HG02870 (cell line): Measurements from ENCODE around the gene KCNIP3.

Experiments
- ATAC-seq: cut with Tn5 transposase; IDR thresholded peaks from one replicate; pipeline ENCODE4 v1.9.1; 2021; ENCODE audit warnings: mild to moderate bottlenecking, moderate library complexity; ENCODE audit not compliant: unreplicated experiment

The KCNIP3 gene

DNA sequence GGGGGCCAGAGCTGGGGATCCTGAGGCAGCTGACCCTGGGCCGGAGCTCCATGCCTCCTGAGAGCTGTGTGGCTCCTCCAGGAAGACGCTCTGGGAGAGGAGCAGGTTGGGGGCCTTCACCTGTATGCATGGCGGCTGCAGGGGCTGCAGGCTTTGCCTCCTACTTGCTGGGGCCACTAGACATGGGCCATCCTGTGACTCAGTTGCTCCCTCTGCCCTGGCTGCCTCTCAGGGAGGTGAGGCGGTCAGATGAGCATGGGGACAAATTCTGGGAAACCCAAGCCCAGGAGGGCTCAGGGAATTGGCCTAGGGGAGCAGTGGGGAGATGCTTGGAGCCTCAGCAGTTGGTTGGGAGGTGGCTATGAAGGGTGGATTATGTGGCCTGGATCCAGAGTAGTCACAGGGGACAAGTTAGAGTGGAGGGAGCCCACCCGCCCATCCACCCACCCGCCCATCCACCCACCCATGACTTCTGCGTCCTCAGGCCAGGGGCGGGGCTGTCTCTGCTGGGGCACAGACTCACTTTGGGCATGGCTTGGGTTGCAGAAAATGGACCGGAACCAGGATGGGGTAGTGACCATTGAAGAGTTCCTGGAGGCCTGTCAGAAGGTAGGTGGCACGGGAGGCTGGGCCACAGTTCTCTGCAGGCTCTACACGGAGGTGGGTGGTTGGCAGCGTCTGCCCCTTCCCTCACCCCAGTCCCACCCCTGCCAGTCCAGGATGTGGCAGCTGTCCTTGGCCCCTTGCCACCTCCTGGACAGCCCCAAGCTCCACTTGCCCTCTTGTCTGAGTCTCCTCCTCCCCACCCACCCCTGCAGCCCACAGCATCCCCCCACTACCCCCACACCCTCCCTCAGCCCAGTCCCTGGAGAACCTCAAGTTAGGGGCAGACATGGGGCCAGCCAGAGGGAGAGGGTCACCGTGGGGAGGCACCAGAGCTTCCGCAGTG, 85.8 kb downstream of the KCNIP3 start:
- ATAC-seq = no peak

DNA sequence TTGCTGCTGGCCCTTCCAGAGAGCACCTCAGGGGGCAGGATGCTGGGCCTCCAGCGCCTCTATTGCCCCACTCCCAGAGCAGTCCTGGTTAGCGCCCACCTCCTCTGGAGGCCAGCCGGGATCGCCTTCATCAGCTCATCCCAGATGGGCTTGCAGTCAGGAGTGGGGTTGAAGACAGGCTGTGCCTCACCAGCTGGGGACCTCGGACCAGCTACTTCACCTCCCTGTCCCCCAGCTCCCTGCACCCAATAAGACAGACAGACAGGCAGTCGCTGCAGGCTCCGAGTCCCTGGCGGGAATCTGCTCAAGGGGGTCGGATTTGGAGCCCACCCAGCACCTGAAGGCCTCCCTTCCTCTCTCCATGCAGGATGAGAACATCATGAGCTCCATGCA, 86.5 kb downstream of the KCNIP3 start:
- no peak for ATAC-seq

DNA sequence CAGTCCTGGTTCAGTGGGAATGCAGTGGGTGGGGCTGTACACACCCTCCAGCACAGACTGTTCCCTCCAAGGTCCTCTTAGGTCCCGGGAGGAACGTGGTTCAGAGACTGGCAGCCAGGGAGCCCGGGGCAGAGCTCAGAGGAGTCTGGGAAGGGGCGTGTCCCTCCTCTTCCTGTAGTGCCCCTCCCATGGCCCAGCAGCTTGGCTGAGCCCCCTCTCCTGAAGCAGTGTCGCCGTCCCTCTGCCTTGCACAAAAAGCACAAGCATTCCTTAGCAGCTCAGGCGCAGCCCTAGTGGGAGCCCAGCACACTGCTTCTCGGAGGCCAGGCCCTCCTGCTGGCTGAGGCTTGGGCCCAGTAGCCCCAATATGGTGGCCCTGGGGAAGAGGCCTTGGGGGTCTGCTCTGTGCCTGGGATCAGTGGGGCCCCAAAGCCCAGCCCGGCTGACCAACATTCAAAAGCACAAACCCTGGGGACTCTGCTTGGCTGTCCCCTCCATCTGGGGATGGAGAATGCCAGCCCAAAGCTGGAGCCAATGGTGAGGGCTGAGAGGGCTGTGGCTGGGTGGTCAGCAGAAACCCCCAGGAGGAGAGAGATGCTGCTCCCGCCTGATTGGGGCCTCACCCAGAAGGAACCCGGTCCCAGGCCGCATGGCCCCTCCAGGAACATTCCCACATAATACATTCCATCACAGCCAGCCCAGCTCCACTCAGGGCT, 87.9 kb downstream of the KCNIP3 start:
- no peak for ATAC-seq

DNA sequence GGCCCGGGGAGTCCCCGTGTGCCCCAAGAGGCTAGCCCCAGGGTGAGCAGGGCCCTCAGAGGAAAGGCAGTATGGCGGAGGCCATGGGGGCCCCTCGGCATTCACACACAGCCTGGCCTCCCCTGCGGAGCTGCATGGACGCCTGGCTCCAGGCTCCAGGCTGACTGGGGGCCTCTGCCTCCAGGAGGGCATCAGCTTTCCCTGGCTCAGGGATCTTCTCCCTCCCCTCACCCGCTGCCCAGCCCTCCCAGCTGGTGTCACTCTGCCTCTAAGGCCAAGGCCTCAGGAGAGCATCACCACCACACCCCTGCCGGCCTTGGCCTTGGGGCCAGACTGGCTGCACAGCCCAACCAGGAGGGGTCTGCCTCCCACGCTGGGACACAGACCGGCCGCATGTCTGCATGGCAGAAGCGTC, 88.4 kb downstream of the KCNIP3 start:
- ATAC-seq = no peak

DNA sequence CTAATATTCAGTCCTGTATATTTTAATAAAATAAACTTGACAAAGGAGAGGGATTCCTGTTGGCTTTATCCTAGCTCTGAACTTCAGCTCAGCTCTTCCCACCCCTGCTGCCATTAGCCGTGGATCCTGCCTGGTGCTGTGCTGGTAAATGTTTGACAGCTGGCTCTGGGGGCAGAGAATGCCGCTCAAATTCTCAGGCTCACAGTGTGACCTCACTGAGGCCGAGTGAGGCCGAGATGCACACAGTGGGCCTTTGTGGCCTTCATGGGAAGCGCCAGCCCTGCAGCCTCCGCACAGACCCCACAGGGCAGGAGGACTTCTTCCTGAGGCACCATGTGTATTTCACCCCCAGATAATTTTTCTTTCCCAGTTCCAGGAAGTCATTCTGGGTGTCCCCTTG, 88.9 kb downstream of the KCNIP3 start:
- no peak for ATAC-seq

DNA sequence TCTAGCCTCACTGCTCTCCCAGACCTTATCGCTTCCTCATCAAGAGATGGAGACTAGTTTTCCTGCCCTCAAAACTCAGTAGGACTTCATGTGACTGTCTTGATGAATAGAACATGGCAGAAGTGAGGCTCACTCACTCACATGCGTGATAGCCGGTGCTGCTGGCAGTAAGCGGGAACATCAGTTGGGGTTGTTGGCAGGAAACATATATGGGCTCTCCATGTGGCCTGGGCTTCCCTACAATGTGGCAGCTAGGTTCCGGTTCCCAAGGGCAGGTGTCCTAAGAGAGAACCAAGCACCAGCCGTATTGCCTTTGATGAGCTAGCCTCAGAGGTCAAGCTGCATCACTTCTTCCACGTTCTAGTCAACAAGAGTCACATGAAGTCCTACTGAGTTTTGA, 90.2 kb downstream of the KCNIP3 start:
- no peak for ATAC-seq

DNA sequence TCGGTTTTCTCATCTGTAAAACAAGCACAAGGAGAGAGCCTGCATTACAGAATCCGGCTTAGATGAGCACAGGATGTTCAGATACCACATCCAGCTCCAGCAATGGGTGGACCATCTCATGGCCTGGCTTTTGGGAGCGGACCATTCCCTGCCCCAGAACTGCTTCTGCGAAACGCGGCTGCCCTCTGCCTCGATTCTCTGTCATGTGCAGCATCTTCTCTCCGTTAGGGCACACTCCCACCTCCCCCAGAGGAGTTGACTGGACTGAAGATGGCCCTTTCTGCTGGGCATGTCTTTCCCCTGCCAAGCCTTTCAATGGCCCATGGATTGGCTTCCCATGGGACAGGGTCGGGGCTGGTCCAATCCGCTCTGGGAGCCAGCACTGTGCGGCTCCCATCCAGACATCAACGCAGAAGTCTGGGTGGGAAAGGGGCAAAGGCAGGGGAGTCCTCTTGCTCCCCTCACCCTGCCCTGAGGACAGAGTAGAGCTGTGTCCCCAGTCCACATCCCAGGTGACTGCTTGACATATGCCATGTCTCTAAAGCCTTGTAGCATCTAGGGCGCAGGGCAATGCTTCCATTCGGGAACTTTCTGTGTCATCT, 91.0 kb downstream of the KCNIP3 start:
- no peak for ATAC-seq

DNA sequence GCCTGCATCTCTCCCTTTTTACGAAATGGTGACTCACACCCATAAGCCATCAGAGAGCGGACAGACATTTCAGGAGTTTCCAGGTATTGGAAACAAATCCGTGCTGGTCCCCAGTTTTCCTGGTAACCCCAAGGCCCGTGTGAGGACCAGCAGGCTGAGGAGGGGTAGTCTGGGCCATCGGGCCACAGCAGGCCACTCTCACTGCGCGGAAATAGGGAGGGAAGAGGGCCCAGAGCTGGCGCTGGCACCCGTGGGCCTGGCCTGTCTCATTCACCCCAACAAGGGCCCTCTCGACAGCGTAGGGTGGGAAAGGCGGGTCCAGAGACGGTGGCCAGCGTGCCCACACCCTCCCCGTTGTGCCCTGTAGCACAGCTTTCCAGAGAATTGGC, 91.7 kb downstream of the KCNIP3 start:
- no peak for ATAC-seq

DNA sequence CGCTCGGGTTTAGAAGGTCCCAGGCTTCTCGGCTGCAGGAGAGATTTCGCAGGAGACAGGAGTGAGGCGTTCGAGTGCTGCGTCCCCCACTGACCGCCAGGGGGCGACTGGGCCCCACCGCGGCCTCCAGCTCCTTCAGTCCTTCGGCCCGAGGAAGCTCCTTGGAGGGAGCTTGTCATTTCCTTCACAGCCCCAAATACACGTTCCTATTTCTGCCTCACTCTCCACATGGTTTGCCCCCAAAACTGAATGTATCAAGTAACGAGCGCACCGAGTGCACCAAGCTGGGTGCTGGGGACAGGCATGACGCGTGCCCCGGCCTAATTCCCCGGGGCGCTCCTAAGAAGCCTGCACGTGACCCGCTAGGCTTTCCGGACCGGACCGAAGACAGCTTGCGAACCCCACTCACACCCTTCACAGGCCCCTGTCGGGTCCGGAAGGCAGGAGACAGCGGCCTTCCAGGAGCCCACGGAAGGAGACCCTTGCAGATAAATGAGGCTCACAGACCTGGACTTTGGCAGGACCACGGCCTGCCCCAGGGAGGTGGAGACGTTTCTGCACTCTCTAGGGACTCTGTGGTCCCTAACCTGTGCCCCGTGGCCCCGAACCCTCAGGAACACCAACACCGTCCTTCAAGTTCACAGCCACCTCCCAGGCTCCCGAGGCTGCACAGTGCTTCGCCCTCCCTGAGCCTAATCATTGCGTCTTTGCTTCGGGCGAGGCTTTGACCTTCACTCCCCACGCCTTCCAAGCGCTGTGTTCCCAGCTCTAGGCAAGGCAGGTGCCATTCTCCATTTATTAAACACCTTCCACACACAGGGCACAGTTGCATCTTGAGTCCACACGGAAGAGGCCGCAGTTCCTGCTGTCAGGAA, 92.3 kb downstream of the KCNIP3 start:
- no peak for ATAC-seq

DNA sequence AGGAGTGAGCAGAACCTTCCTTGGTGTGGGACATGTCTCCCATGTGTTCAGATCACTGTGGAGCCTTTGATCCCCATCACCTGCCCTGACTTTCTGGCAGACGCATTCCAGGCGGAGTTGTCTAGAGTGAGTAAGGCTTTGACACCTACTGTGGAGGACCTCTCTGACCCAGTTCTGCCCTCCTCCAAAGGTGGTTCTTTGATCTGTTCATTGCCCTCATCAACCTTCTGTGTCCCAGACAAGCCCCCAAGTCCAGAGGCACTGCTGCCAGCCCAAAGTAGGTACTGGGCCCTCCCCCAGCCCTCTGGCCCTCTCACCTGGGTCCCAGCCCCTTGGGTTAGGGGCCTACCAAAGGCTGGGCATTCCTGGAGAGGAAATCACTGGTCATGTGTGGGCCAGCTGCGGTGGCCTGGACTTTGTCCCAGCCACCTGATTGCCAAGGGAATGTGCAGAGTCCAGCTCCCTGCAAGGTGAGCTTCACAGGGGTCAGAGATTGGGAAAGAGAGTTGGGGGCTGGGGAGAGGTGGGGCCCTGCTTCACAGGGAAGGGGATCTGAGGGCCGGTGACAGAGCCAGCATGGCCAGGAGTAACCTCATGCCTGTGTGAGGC, 93.2 kb downstream of the KCNIP3 start:
- ATAC-seq = no peak

DNA sequence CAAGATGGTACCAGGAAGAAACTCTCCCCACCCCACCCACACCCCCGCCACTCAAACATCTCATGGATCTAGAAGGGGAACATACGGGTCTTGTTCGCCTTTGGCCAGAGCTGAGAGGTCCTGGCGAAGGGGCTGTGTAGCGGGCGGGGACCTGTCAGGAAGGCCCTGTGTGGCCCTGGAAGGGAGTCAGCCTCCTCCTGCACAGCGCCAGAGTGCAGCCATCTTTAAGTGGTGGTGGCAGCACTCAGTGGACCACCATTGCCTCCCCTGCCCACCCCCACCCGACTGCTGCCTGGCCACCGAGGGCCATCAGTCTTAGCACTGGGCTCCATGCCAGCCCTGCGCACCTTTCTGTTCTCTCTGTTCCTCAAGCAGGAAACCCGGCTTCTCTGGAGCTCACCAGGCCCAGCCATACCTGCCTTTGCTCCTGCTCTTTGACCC, 93.8 kb downstream of the KCNIP3 start:
- no peak for ATAC-seq

DNA sequence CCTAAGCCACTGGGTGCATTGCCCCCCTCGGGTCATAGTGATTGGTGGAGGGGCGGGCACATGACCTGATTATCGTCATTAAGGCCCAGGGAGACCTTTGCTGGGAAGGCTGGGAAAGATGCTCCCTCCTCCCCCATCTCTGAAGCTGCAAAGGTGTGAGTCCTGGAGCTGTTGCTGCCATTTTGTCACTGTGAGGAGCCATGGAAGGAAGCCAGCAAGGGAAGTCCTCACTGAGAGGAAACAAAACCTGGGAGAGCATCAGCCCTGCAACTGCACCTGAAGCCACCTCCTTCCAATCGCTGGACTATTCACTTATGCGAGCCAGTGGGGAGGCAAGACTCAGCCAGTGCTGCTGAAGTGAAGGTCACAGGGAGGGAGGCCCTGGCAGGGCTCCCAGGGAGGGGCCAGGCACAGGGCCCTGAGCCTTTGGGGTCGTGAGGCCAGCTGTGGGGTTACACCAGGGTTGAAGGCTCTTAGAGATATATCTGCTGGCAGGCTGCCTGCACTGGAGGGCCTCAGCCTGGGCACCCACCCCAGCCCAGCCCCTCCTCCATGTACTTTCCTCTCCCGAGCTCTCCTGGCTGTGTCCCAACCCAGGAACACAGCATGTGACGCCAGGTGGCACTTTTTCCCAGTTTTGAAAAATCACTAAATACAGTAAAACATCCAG, 94.6 kb downstream of the KCNIP3 start:
- ATAC-seq = no peak

DNA sequence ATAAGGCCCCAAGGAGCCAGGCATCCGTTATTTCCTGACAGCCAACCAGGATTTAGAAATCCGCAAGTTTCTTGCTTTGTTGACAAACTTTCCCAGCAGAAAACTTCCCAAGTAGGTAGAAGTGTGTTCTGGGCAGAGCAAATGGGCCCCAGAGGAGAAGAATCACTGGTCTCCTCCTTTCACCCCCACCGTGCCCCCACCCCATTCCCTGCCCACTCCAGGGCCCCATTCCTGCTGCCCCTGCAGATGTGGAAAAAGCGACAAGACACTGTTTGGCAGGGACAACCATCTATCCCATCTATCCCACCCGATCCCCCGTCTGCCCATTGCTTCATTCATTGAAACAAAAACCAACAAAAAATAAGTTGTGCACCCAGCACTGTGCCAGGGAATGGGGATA, 95.2 kb downstream of the KCNIP3 start:
- ATAC-seq = no peak

DNA sequence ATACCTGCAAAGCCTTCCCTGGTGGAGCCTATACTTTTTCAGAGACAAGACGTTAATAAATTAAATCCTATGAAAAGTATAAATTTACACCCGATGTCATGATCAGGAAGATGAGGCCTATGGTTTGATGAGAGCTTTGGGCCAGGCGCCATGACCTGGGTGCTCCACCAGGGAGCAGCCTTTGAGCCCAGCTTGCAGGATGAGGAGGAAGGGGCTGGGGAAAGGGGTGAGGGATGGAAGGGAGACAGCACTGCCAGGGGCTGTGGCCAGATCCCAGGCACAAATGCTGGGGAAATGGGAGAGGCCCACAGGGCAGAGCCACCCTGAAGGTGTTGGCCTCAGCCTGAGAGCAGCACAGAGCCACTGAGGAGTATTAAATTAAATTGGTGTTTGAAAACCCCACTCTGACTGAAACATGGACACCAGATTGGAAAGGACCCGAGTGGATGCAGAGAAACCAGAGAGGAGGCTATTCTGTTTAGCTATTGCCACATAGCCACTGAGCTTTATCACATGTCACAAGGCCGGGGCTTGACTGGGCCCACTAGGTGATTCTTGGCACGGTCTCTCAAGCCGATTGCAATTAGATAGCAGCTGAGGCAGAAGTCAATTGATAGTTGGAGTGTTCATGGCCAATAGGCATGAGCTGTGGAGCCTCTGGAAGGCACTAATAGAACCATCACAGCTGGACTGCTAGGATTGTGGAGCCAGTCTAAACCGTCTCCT, 95.7 kb downstream of the KCNIP3 start:
- no peak for ATAC-seq

DNA sequence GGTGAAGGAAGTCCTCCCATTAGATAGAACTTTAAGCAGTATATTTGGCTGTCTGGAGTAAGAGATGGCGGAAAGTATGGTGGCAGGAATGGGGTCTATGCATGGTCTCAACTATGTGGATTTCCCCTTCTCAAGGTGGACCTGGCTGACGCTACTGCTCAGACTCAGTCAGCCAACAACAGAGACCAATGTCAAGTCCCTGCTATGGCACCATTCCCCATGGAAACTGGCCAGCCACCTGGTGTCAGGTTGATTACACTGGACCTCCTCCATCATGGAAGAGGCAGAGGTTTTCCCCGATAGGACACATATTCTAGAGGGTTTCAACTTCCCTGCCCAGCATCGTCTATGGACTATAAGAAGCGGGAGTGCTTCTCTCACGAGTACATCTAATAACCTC, 96.8 kb downstream of the KCNIP3 start:
- ATAC-seq = no peak

DNA sequence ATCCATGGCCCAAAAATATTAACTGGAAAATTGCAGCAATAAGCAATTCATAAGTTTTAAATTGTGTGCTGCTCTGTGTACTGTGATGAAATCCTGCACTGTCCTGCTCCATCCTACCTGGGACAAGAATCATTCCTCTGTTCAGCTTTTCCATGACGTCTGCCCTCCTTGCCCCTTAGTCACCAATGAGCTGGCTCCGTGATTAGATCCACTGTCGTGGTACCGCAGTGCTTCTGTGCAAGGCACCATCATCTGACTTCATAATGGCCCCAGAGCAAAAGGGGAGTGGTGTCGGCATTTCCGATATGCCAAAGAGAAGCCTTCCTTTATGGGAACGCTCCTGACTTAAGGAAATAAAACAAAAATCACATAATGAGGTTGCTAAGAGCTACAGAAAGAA, 101.9 kb downstream of the KCNIP3 start:
- ATAC-seq = no peak

DNA sequence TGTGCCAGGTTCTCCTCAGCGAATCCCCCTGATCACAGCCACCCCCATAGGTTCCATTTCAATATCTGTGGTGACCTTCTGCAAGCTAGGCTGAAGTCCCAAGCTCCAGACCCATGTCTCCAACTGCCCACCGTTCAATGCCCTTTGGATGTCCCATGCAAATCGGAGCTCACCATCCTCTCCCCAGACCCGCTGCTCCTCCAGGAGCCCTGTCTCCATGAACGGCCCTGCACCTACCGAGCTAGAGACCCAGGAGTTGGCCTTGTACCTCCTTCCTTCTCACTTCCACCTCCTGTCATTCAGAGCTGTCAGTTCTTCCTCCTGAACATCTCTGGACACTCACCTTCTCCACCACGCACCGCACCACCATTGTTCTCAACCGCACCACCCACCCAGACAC, 104.3 kb downstream of the KCNIP3 start:
- no peak for ATAC-seq

DNA sequence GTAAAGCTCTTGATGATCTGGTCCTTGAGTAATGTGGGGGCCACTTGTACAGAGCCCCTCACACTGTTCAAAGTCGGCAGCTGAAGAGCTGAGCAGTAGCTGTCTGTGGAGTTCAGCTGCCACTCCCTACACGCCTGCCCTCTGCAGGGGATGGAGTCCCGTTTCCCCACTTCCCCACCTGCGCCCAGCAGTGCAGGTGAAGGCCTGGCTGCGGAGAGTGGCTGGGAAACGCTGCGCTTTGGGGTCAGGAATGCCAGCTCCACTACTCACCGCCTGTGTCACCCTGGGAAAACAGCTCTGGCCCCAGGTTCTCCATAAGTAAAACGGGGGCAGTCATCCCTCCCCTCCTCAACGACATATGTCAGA, 104.8 kb downstream of the KCNIP3 start:
- peak; percentile 18 for ATAC-seq
